GM21381 (cell line): Measurements from ENCODE around the gene HLTF.

ENCODE experiments used
- ATAC-seq: cut with Tn5 transposase; IDR thresholded peaks from one replicate; pipeline ENCODE4 v1.9.1; 2021; ENCODE audit warnings: mild to moderate bottlenecking, moderate library complexity; ENCODE audit not compliant: unreplicated experiment

HLTF gene

GRCh38 chr3:149087208-149087607 is 875 bp upstream of the HLTF start:
- no peak for ATAC-seq

- peak; percentile 34 for ATAC-seq
Observed at GRCh38 chr3:149085828-149086231, 503 bp downstream of the HLTF start.

- no peak for ATAC-seq
Observed at GRCh38 chr3:149081772-149082171, 4.6 kb downstream of the HLTF start.

- ATAC-seq = no peak
Observed at GRCh38 chr3:149080699-149081091, 5.6 kb downstream of the HLTF start.

- ATAC-seq = no peak
Observed at GRCh38 chr3:149080011-149080698, 6.2 kb downstream of the HLTF start.

GRCh38 chr3:149077628-149078027 is 8.7 kb downstream of the HLTF start:
- no peak for ATAC-seq

- no peak for ATAC-seq
Observed at GRCh38 chr3:149067883-149068282, 18.4 kb downstream of the HLTF start.

GRCh38 chr3:149061776-149062175 is 24.6 kb downstream of the HLTF start:
- no peak for ATAC-seq

- ATAC-seq = peak; percentile 87
Observed at GRCh38 chr3:149058602-149059001, 27.7 kb downstream of the HLTF start.

GRCh38 chr3:149058198-149058597 is 28.1 kb downstream of the HLTF start:
- ATAC-seq = no peak

GRCh38 chr3:149055575-149055974 is 30.8 kb downstream of the HLTF start:
- ATAC-seq = no peak

GRCh38 chr3:149044339-149045083 is 41.8 kb downstream of the HLTF start:
- no peak for ATAC-seq

- ATAC-seq = peak; percentile 91
Observed at GRCh38 chr3:149042789-149043386, 43.4 kb downstream of the HLTF start.

- no peak for ATAC-seq
Observed at GRCh38 chr3:149038322-149038721, 48.0 kb downstream of the HLTF start.

GRCh38 chr3:149037684-149038083 is 48.6 kb downstream of the HLTF start:
- no peak for ATAC-seq

- no peak for ATAC-seq
Observed at GRCh38 chr3:149031096-149031495, 55.2 kb downstream of the HLTF start.

- ATAC-seq = no peak
Observed at GRCh38 chr3:149026718-149027117, 59.6 kb downstream of the HLTF start.

- ATAC-seq = no peak
Observed at GRCh38 chr3:149023951-149024350, 62.4 kb downstream of the HLTF start.

GRCh38 chr3:149021830-149022229 is 64.5 kb downstream of the HLTF start:
- no peak for ATAC-seq

GRCh38 chr3:149020839-149021252 is 65.5 kb downstream of the HLTF start:
- no peak for ATAC-seq

GRCh38 chr3:149020196-149020838 is 66.0 kb downstream of the HLTF start:
- ATAC-seq = no peak

- ATAC-seq = no peak
Observed at GRCh38 chr3:149019580-149019979, 66.8 kb downstream of the HLTF start.
